Measurements from ENCODE around the gene LBH. TPM values are rescaled to one million over a fixed set of nuclear protein-coding genes. Genes with fewer than 3 reads are reported as not detected.

The LBH gene
- total and polyA plus RNA-seq, 2 of the 13 experiments (the other 11 are each of a cell fraction or from before 2014, with no cell fraction given), result 0.09 to 0.25 TPM

DNA sequence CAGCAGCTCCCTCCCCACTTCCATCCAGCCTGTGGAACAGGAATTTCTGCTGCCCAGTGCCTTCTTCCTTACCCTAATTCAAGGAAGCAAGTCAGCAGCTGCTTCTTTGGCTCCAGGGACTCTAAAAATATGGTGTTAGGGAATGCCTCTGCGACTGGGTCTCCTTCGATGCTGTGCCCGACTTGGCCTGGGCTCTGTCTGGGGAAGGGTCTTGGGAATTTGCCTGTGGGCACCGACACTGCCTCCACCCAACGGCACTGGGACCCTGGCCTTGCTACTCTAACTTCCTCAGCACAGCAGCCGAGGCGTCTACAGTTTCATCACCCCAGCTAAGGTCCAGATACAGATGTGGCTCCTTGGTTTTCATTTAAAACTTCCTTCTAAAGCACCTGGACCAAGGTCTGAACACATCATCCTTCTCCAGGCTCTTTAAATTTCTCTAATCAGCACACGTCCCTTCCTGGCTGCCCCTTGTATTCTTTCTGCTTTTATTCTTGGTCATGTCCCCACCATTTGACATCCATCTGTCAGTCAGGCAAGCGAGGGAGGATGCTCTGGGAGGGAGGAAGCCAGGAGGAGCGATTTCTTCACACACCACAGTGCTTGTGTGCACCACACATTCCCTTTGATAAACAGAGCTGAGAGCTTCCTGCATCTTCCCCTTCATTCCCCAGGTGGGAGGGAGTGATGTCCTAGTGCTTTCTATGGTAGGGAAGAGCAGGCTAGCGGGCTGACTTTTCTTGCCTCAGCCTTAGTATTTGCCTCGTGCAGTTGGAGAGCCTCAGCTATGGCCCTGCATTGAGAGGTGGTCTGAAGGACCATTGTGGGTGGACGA is 6.8 kb downstream of the LBH start:
- ATAC-seq (no peak), FAIRE-seq (no peak), DNase-seq (ENCODE audit: low spot score) (no peak)
- Histone ChIP-seq H3K27ac (ENCODE audit: extremely low read length, insufficient read depth, low read length) (no peak overlapping the region), H3K79me2 (ENCODE audit: insufficient read depth, low read length) (no peaks in the 10 kb centered on the region), H3K4me3 (replicated peaks in 1 of 3; ENCODE audit: insufficient read depth in 1 of 3, low read depth in 2 of 3, low read length in 3 of 3) (no peak overlapping the region), H3K4me2 (ENCODE audit: low read depth, low read length) (no peak overlapping the region), H2AFZ (ENCODE audit: low read length) (no peak overlapping the region), H3K4me1 (ENCODE audit: insufficient read depth, low read length) (no peaks in the 10 kb centered on the region), H3K27me3 (ENCODE audit: control insufficient read depth in 1 of 2, insufficient read depth in 2 of 2, low read length in 2 of 2) (peaks cover 15 to 56% of the 10 kb centered on the region in 2 experiments; a peak in 4 of 5 replicates), H3K9me3 (ENCODE audit: low read length) (no peaks in the 10 kb centered on the region), H3K36me3 (replicated peaks in 1 of 2; ENCODE audit: control insufficient read depth in 1 of 2, insufficient read depth in 2 of 2, low read length in 2 of 2) (no peaks in the 10 kb centered on the region), H3K9ac (ENCODE audit: insufficient read depth, low read depth, low read length) (no peak overlapping the region), H4K20me1 (ENCODE audit: insufficient read depth, low read length) (no peaks in the 10 kb centered on the region)
- CTCF ChIA-PET (ENCODE audit: low intra/inter-chr PET ratio, low total read pairs), result interaction anchor here (1.3 kb wide), 1 partner anchor 30 kb away, joined by 3 read pairs; no protein-coding TSS in a partner anchor
- TF ChIP-seq HOXA9 (CRISPR knock-in tag; IDR thresholded peaks at IDR 0.05; ENCODE audit: borderline replicate concordance) (no peak), ZNF460 (CRISPR knock-in tag; IDR thresholded peaks at IDR 0.05; ENCODE audit: borderline replicate concordance) (no peak), FOXC1 (CRISPR knock-in tag; IDR thresholded peaks at IDR 0.05; ENCODE audit: borderline replicate concordance) (no peak), ZNF557 (CRISPR knock-in tag; IDR thresholded peaks at IDR 0.05) (no peak), YEATS2 (CRISPR knock-in tag; IDR thresholded peaks at IDR 0.05; ENCODE audit: borderline replicate concordance) (no peak)
- TF ChIP-seq, protein P1, sequence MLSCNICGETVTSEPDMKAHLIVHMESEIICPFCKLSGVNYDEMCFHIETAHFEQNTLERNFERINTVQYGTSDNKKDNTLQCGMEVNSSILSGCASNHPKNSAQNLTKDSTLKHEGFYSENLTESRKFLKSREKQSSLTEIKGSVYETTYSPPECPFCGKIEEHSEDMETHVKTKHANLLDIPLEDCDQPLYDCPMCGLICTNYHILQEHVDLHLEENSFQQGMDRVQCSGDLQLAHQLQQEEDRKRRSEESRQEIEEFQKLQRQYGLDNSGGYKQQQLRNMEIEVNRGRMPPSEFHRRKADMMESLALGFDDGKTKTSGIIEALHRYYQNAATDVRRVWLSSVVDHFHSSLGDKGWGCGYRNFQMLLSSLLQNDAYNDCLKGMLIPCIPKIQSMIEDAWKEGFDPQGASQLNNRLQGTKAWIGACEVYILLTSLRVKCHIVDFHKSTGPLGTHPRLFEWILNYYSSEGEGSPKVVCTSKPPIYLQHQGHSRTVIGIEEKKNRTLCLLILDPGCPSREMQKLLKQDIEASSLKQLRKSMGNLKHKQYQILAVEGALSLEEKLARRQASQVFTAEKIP (CRISPR knock-in tag; IDR thresholded peaks at IDR 0.05; ENCODE audit: borderline replicate concordance), result no peak
- POLR2A ChIA-PET, result no interaction called here
- BruUV-seq (replicated peaks), result no TSS peak
- in situ Hi-C loops (cut with HindIII; ENCODE audit: extremely low pct_ligation_motif_present, low pct_unique_long_range_greater_than_20kb) (no loop called here), intact Hi-C loops (cut with micrococcal nuclease; ENCODE audit: unreplicated experiment) (no loop called here)
- WGBS (ENCODE audit: low lambda C conversion rate), result 26% methylated on average over 12 of the region's 13 CpGs
